ENCODE results near the gene ELOVL7.

DNA sequence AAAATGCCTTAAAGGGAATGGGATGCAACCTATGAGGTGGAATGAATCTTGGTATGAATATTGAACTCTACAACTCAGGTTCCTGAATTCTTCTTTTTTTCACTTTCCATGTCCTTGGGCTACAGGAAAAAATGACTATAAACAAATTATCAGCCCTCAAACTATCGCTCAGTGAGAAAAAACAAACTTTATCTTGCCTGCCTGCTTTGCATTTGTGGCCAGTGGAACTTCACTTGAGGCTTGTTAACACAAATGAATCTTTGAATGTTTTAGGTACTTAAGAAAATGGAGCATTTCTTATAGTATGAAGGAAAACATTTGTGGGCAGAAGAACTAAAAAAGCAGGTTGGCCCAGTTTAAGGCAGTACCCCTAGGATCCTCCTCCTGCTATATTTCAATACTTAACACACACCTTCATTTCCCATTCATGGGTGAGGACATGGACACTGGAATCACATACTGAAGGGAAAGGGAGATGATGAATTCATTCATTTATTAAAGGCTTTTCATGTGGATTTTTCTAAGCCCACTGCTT lies 34.1 kb downstream of the ELOVL7 start:
- no peak for TF ChIP-seq REST (IDR thresholded peaks at IDR 0.05; ENCODE audit: insufficient replicate concordance, low read depth)
- TF ChIP-seq POLR2AphosphoS5 (IDR thresholded peaks at IDR 0.05; ENCODE audit: low read depth): no peak
- TF ChIP-seq, protein P1, sequence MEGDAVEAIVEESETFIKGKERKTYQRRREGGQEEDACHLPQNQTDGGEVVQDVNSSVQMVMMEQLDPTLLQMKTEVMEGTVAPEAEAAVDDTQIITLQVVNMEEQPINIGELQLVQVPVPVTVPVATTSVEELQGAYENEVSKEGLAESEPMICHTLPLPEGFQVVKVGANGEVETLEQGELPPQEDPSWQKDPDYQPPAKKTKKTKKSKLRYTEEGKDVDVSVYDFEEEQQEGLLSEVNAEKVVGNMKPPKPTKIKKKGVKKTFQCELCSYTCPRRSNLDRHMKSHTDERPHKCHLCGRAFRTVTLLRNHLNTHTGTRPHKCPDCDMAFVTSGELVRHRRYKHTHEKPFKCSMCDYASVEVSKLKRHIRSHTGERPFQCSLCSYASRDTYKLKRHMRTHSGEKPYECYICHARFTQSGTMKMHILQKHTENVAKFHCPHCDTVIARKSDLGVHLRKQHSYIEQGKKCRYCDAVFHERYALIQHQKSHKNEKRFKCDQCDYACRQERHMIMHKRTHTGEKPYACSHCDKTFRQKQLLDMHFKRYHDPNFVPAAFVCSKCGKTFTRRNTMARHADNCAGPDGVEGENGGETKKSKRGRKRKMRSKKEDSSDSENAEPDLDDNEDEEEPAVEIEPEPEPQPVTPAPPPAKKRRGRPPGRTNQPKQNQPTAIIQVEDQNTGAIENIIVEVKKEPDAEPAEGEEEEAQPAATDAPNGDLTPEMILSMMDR (IDR thresholded peaks at IDR 0.05; ENCODE audit: insufficient read depth, low read length): no peak
- no peak for TF ChIP-seq GABPA (IDR thresholded peaks at IDR 0.05; ENCODE audit: low read depth)
